Suprapubic skin (tissue), 4 donors: ENCODE results near the gene MOB3C.

Experiments used
- CTCF ChIP-seq, 2 donors: fragments of 200-600 bp in 1 of 2; fragments of 450-650 bp in 1 of 2; sonication (generic) in 1 of 2; IDR thresholded peaks; one replicate each; pipeline ENCODE4 v1.5.1; 2016 to 2019; ENCODE audit warnings: antibody characterized with exemption in 2 of 2, mild to moderate bottlenecking in 1 of 2, moderate library complexity in 1 of 2
- EP300 ChIP-seq: sonication (generic); formaldehyde crosslinking; IDR thresholded peaks from one replicate; pipeline ENCODE4 v1.6.1; 2017; ENCODE audit warnings: antibody characterized with exemption
- POLR2A ChIP-seq, 2 donors: fragments of 450-650 bp; IDR thresholded peaks; one replicate each; pipeline ENCODE4 v1.6.1; 2017; ENCODE audit warnings: antibody characterized with exemption in 2 of 2, mild to moderate bottlenecking in 2 of 2, moderate library complexity in 2 of 2
- POLR2AphosphoS5 ChIP-seq, 3 donors: sonication (generic); formaldehyde crosslinking; IDR thresholded peaks; one replicate each; pipeline ENCODE4 v1.6.1; 2017; ENCODE audit warnings: antibody characterized with exemption in 3 of 3

GRCh38 chr1:46603481-46603857, 13.1 kb downstream of the MOB3C start:
- TF ChIP-seq CTCF (IDR thresholded peaks at IDR 0.05), result no peak
- TF ChIP-seq POLR2A (IDR thresholded peaks at IDR 0.05), result no peak
- no peak for TF ChIP-seq POLR2AphosphoS5 (IDR thresholded peaks at IDR 0.05)
- TF ChIP-seq EP300, result no peak
